GM12878 (cell line): ENCODE measurements around the gene ISY1. TPM values are rescaled to one million over a fixed set of nuclear protein-coding genes. Genes with fewer than 3 reads are reported as not detected.

Experiments
- BMI1 ChIP-seq: fragments of 450-650 bp; IDR thresholded peaks from 2 replicates; pipeline ENCODE4 v1.6.1; 2016; ENCODE audit warnings: mild to moderate bottlenecking, moderate library complexity, borderline replicate concordance
- BRCA1 ChIP-seq: IDR thresholded peaks from 2 replicates; pipeline ENCODE4 v1.6.1; 2011; ENCODE audit warnings: low read depth, low read length, improper control_type of control experiment
- EP300 ChIP-seq, 2 experiments: fragments of 150-350 bp in 1 of 2; IDR thresholded peaks; 2 replicates each; pipeline ENCODE4 v1.6.1; 2011 to 2012; ENCODE audit warnings: low read depth in 2 of 2, low read length in 2 of 2, borderline replicate concordance in 1 of 2, improper control_type of control experiment in 1 of 2, inconsistent platforms in 1 of 2; ENCODE audit not compliant: control insufficient read depth in 1 of 2
- ESRRA ChIP-seq: IDR thresholded peaks from 2 replicates; pipeline ENCODE4 v1.6.1; 2012; ENCODE audit warnings: mild to moderate bottlenecking, low read length, improper control_type of control experiment
- FOS ChIP-seq: IDR thresholded peaks from 3 replicates; pipeline ENCODE4 v1.6.1; 2011; ENCODE audit warnings: borderline replicate concordance; ENCODE audit not compliant: insufficient read length; ENCODE audit errors: extremely low read depth
- GABPA ChIP-seq: IDR thresholded peaks from 2 replicates; pipeline ENCODE4 v1.6.1; 2014; ENCODE audit warnings: antibody characterized with exemption, low read depth, mild to moderate bottlenecking, inconsistent platforms
- KAT2A ChIP-seq: conservative IDR thresholded peaks from 2 replicates; pipeline ENCODE4 v1.6.1; 2011; ENCODE audit warnings: low read depth, low read length; ENCODE audit not compliant: control insufficient read depth
- NFYA ChIP-seq: IDR thresholded peaks from 2 replicates; pipeline ENCODE4 v1.6.1; 2011; ENCODE audit warnings: low read depth, mild to moderate bottlenecking, low read length, improper control_type of control experiment, borderline replicate concordance
- NR2C1 ChIP-seq: fragments of 450-650 bp; IDR thresholded peaks from 2 replicates; pipeline ENCODE4 v1.6.1; 2017; ENCODE audit warnings: antibody characterized with exemption, mild to moderate bottlenecking, moderate library complexity
- NR2F1 ChIP-seq: fragments of 450-650 bp; conservative IDR thresholded peaks from 2 replicates; pipeline ENCODE4 v1.6.1; 2017; ENCODE audit warnings: mild to moderate bottlenecking
- PAX5 ChIP-seq: IDR thresholded peaks from 2 replicates; pipeline ENCODE4 v1.6.1; 2011; ENCODE audit warnings: low read depth, low read length, borderline replicate concordance
- POLR2AphosphoS2 ChIP-seq: IDR thresholded peaks from 2 replicates; pipeline ENCODE4 v1.6.1; 2011; ENCODE audit warnings: low read depth, mild to moderate bottlenecking, low read length, improper control_type of control experiment, moderate library complexity
- RB1 ChIP-seq: fragments of 450-650 bp; formaldehyde crosslinking; IDR thresholded peaks from 2 replicates; pipeline ENCODE4 v1.6.1; 2017; ENCODE audit warnings: mild to moderate bottlenecking, borderline replicate concordance
- RBBP5 ChIP-seq: fragments of 200-600 bp; sonication (generic); conservative IDR thresholded peaks from 2 replicates; pipeline ENCODE4 v1.6.1; 2016
- RUNX3 ChIP-seq: IDR thresholded peaks from 2 replicates; pipeline ENCODE4 v1.6.1; 2012; ENCODE audit warnings: low read length, inconsistent platforms
- SIX5 ChIP-seq: IDR thresholded peaks from 2 replicates; pipeline ENCODE4 v1.6.1; 2011; ENCODE audit warnings: mild to moderate bottlenecking, low read depth, low read length, moderate library complexity; ENCODE audit not compliant: severe bottlenecking
- SMAD5 ChIP-seq: IDR thresholded peaks from 2 replicates; pipeline ENCODE4 v1.6.1; 2016; ENCODE audit warnings: antibody characterized with exemption, low read depth
- SP1 ChIP-seq: IDR thresholded peaks from one replicate; pipeline ENCODE4 v1.6.1; 2011; ENCODE audit warnings: low read depth, low read length
- SUZ12 ChIP-seq: fragments of 200-600 bp; sonication (generic); IDR thresholded peaks from one replicate; pipeline ENCODE4 v1.6.1; 2018; ENCODE audit warnings: antibody characterized with exemption, mild to moderate bottlenecking; ENCODE audit not compliant: unreplicated experiment
- TCF7 ChIP-seq: IDR thresholded peaks from 2 replicates; pipeline ENCODE4 v1.6.1; 2014; ENCODE audit warnings: antibody characterized with exemption, borderline replicate concordance
- USF1 ChIP-seq: IDR thresholded peaks from 2 replicates; pipeline ENCODE4 v1.6.1; 2011; ENCODE audit warnings: borderline replicate concordance, low read depth, mild to moderate bottlenecking, moderate library complexity, mixed read lengths, low read length; ENCODE audit not compliant: insufficient read depth; ENCODE audit errors: extremely low read length
- ZBTB40 ChIP-seq: fragments of 450-650 bp; IDR thresholded peaks from 2 replicates; pipeline ENCODE4 v1.6.1; 2016; ENCODE audit warnings: mild to moderate bottlenecking, moderate library complexity, borderline replicate concordance
- ZNF207 ChIP-seq: fragments of 450-650 bp; IDR thresholded peaks from 2 replicates; pipeline ENCODE4 v1.6.1; 2014; ENCODE audit warnings: antibody characterized with exemption, mild to moderate bottlenecking, borderline replicate concordance
- ZNF217 ChIP-seq: fragments of 450-650 bp; IDR thresholded peaks from 2 replicates; pipeline ENCODE4 v1.6.1; 2017; ENCODE audit warnings: antibody characterized with exemption, mild to moderate bottlenecking
- ZSCAN29 ChIP-seq: fragments of 450-650 bp; IDR thresholded peaks from 2 replicates; pipeline ENCODE4 v1.6.1; 2017; ENCODE audit warnings: mild to moderate bottlenecking, moderate library complexity
- ZZZ3 ChIP-seq: IDR thresholded peaks from 2 replicates; pipeline ENCODE4 v1.6.1; 2011; ENCODE audit warnings: low read depth; ENCODE audit not compliant: control insufficient read depth, insufficient read length
- polyA plus RNA-seq, 11 experiments: library from polyadenylated mRNA; depleted of rRNA in 4 of 11; unstranded in 6 of 11; stranded (reverse) in 5 of 11; fragments of >200 nt; fragmentation: Nextera tagmentation in 4 of 11; fragmentation: Illumina TruSeq in 1 of 11; extraction: Ambion mirVana in 4 of 11; extraction: Trizol in 1 of 11; gene quantifications; 1 replicate in 1 of 11; 2 replicates in 10 of 11; pipeline versions ENCODE4 v1.2.1 to v1.2.3, GENCODE V29; 2011 to 2016; ENCODE audit warnings: inconsistent platforms in 2 of 11, missing spikeins in 2 of 11, low read depth in 1 of 11
- total RNA-seq, 4 experiments: library from RNA; depleted of rRNA in 3 of 4; stranded (reverse); fragments of >200 nt in 3 of 4; fragmentation: Illumina TruSeq in 1 of 4; extraction: Trizol in 1 of 4; gene quantifications; 2 replicates each; pipeline versions ENCODE4 v1.2.1 to v1.2.3, GENCODE V29; 2013 to 2021

The ISY1 gene
- total and polyA plus RNA-seq, 10 of the 15 experiments (the other 5 are each of a cell fraction or from before 2014, with no cell fraction given) = 28.3 to 72.2 (median 44.7) TPM

- TF ChIP-seq EP300 (IDR thresholded peaks at IDR 0.05; ENCODE audit: borderline replicate concordance in 1 of 2, control insufficient read depth in 1 of 2, low read depth in 2 of 2, low read length in 2 of 2) = no peak
- TF ChIP-seq BRCA1 = no peak
- TF ChIP-seq USF1 = no peak
- TF ChIP-seq RB1 = 0 out of 2 replicates have a peak, but pooled peaks have one; percentile 64
- peak; percentile 68; the same call in 1 of the 2 replicates for TF ChIP-seq ZNF207
- TF ChIP-seq NFYA = no peak; the same call in 1 of the 2 replicates
- TF ChIP-seq PAX5 = 0 out of 2 replicates have a peak, but pooled peaks have one; percentile 8
- no peak for TF ChIP-seq SUZ12
- TF ChIP-seq ESRRA = 0 out of 2 replicates have a peak, but pooled peaks have one; percentile 6
- TF ChIP-seq NR2C1 = no peak
- TF ChIP-seq SIX5 = peak; percentile 15
- TF ChIP-seq POLR2AphosphoS2 = peak; percentile 71
- TF ChIP-seq TCF7 = no peak
- TF ChIP-seq RBBP5 = no peak
- TF ChIP-seq GABPA = no peak
- TF ChIP-seq FOS = peak; percentile 17
- TF ChIP-seq SP1 = peak; percentile 76
- no peak for TF ChIP-seq ZNF217
- TF ChIP-seq ZBTB40 = no peak; the same call in 1 of the 2 replicates
- peak; percentile 83; the same call in 1 of the 2 replicates for TF ChIP-seq SMAD5
- TF ChIP-seq RUNX3 = no peak
- TF ChIP-seq ZZZ3 = no peak
- peak; percentile 53; the same call in 1 of the 2 replicates for TF ChIP-seq ZSCAN29
- 0 out of 2 replicates have a peak, but pooled peaks have one; percentile 10 for TF ChIP-seq NR2F1
- TF ChIP-seq BMI1 = no peak
- TF ChIP-seq KAT2A = no peak
These were observed 22.9 kb upstream of the ISY1 start, which contains the start of gene CNBP (continued) for GRCh38 chr3:129183569-129184395.
